ENCODE measurements around the gene ADPRS.

Gene ADPRS

GRCh38 chr1:36088577-36089392 lies at the start of gene ADPRS:
Gene ADPRS (plus strand): TSS chr1:36088892. CDS start chr1:36088905, 13 bp downstream.
- ATAC-seq (peak; percentile 91), DNase-seq (ENCODE audit: low spot score in 2 of 2) (peak; percentile 91 to 96)
- H3K4me3 Mint-ChIP-seq = peak within 1 kb of the TSS; percentile 92
- peaks cover 47% of the 10 kb centered on the region for H3K36me3 Mint-ChIP-seq
- H3K9me3 Mint-ChIP-seq = no peaks in the 10 kb centered on the region
- peaks cover 20% of the 10 kb centered on the region for H3K4me1 Mint-ChIP-seq
- H3K27ac Mint-ChIP-seq = peak within 1 kb of the TSS; percentile 96

- H3K27ac Mint-ChIP-seq = no peak overlapping the region
- ATAC-seq = no peak
- no peak overlapping the region for H3K4me3 Mint-ChIP-seq
- H3K9me3 Mint-ChIP-seq = no peaks in the 10 kb centered on the region
- H3K4me1 Mint-ChIP-seq = no peaks in the 10 kb centered on the region
- peaks cover 94% of the 10 kb centered on the region for H3K36me3 Mint-ChIP-seq
- no peak for DNase-seq (ENCODE audit: low spot score in 2 of 2)
These were observed 48.5 kb upstream of the ADPRS start for GRCh38 chr1:36040238-36040637.

GRCh38 chr1:36051821-36052220 lies 36.9 kb upstream of the ADPRS start:
- peaks cover 3% of the 10 kb centered on the region for H3K9me3 Mint-ChIP-seq
- H3K36me3 Mint-ChIP-seq = peaks cover 51% of the 10 kb centered on the region
- H3K4me3 Mint-ChIP-seq = no peak overlapping the region
- DNase-seq (ENCODE audit: low spot score in 2 of 2) (no peak), ATAC-seq (no peak)
- no peak overlapping the region for H3K27ac Mint-ChIP-seq
- H3K4me1 Mint-ChIP-seq = no peaks in the 10 kb centered on the region

- Mint-ChIP-seq H3K4me1 (no peaks in the 10 kb centered on the region), H3K4me3 (no peak overlapping the region), H3K27ac (no peak overlapping the region), H3K9me3 (no peaks in the 10 kb centered on the region), H3K36me3 (peaks cover 41% of the 10 kb centered on the region)
- DNase-seq (ENCODE audit: low spot score in 2 of 2) (no peak), ATAC-seq (no peak)
These were observed 34.7 kb upstream of the ADPRS start for GRCh38 chr1:36053978-36054377.

- Mint-ChIP-seq H3K27ac (no peak overlapping the region), H3K4me3 (no peak overlapping the region), H3K36me3 (peaks cover 45% of the 10 kb centered on the region), H3K9me3 (no peaks in the 10 kb centered on the region), H3K4me1 (no peaks in the 10 kb centered on the region)
- no peak for DNase-seq (ENCODE audit: low spot score in 2 of 2)
- no peak for ATAC-seq
These were observed 33.0 kb upstream of the ADPRS start for GRCh38 chr1:36055706-36056105.

- no peak for ATAC-seq
- H3K4me3 Mint-ChIP-seq = no peak overlapping the region
These were observed 26.4 kb upstream of the ADPRS start for GRCh38 chr1:36062315-36062714.

GRCh38 chr1:36067871-36068270 lies 20.8 kb upstream of the ADPRS start:
- Mint-ChIP-seq H3K36me3 (no peaks in the 10 kb centered on the region), H3K4me3 (no peak overlapping the region), H3K9me3 (no peaks in the 10 kb centered on the region), H3K27ac (no peak overlapping the region), H3K4me1 (no peaks in the 10 kb centered on the region)
- ATAC-seq = no peak
- no peak for DNase-seq (ENCODE audit: low spot score in 2 of 2)

More at GRCh38 chr1:36062315-36062714, 26.4 kb upstream of the ADPRS start:
- Mint-ChIP-seq H3K36me3 (peaks cover 27% of the 10 kb centered on the region), H3K9me3 (no peaks in the 10 kb centered on the region), H3K4me1 (no peaks in the 10 kb centered on the region), H3K27ac (no peak overlapping the region)
- DNase-seq (ENCODE audit: low spot score in 2 of 2) = no peak

GRCh38 chr1:36068866-36069265 lies 19.8 kb upstream of the ADPRS start:
- DNase-seq (ENCODE audit: low spot score in 2 of 2) (no peak), ATAC-seq (no peak)
- Mint-ChIP-seq H3K4me1 (no peaks in the 10 kb centered on the region), H3K36me3 (no peaks in the 10 kb centered on the region), H3K9me3 (no peaks in the 10 kb centered on the region), H3K27ac (no peak overlapping the region), H3K4me3 (no peak overlapping the region)

GRCh38 chr1:36070349-36070748 lies 18.3 kb upstream of the ADPRS start:
- Mint-ChIP-seq H3K27ac (no peak overlapping the region), H3K4me1 (no peaks in the 10 kb centered on the region), H3K4me3 (no peak overlapping the region), H3K9me3 (no peaks in the 10 kb centered on the region), H3K36me3 (no peaks in the 10 kb centered on the region)
- DNase-seq (ENCODE audit: low spot score in 2 of 2) (no peak), ATAC-seq (no peak)

- H3K9me3 Mint-ChIP-seq = no peaks in the 10 kb centered on the region
- no peaks in the 10 kb centered on the region for H3K4me1 Mint-ChIP-seq
- no peaks in the 10 kb centered on the region for H3K36me3 Mint-ChIP-seq
- DNase-seq (ENCODE audit: low spot score in 2 of 2) (no peak), ATAC-seq (no peak)
- no peak overlapping the region for H3K27ac Mint-ChIP-seq
- H3K4me3 Mint-ChIP-seq = no peak overlapping the region
These were observed 11.6 kb upstream of the ADPRS start for GRCh38 chr1:36076979-36077573.

GRCh38 chr1:36080236-36080635 lies 8.5 kb upstream of the ADPRS start:
- ATAC-seq = no peak
- Mint-ChIP-seq H3K4me1 (no peaks in the 10 kb centered on the region), H3K9me3 (no peaks in the 10 kb centered on the region), H3K27ac (no peak overlapping the region), H3K36me3 (no peaks in the 10 kb centered on the region), H3K4me3 (no peak overlapping the region)
- no peak for DNase-seq (ENCODE audit: low spot score in 2 of 2)

- no peaks in the 10 kb centered on the region for H3K36me3 Mint-ChIP-seq
- H3K9me3 Mint-ChIP-seq = no peaks in the 10 kb centered on the region
- no peak for DNase-seq (ENCODE audit: low spot score in 2 of 2)
- H3K4me1 Mint-ChIP-seq = no peaks in the 10 kb centered on the region
- no peak overlapping the region for H3K4me3 Mint-ChIP-seq
- H3K27ac Mint-ChIP-seq = no peak overlapping the region
- no peak for ATAC-seq
These were observed 7.9 kb upstream of the ADPRS start for GRCh38 chr1:36080801-36081200.

- DNase-seq (ENCODE audit: low spot score in 2 of 2) (no peak), ATAC-seq (no peak)
- no peak overlapping the region for H3K27ac Mint-ChIP-seq
- H3K9me3 Mint-ChIP-seq = no peaks in the 10 kb centered on the region
- H3K4me1 Mint-ChIP-seq = no peaks in the 10 kb centered on the region
- H3K4me3 Mint-ChIP-seq = no peak overlapping the region
- H3K36me3 Mint-ChIP-seq = no peaks in the 10 kb centered on the region
These were observed 6.7 kb upstream of the ADPRS start for GRCh38 chr1:36081926-36082485.

GRCh38 chr1:36083219-36083618 lies 5.5 kb upstream of the ADPRS start:
- H3K27ac Mint-ChIP-seq = no peak overlapping the region
- DNase-seq (ENCODE audit: low spot score in 2 of 2) (no peak), ATAC-seq (no peak)
- no peaks in the 10 kb centered on the region for H3K36me3 Mint-ChIP-seq
- H3K4me1 Mint-ChIP-seq = no peaks in the 10 kb centered on the region
- no peak overlapping the region for H3K4me3 Mint-ChIP-seq
- no peaks in the 10 kb centered on the region for H3K9me3 Mint-ChIP-seq

GRCh38 chr1:36083635-36084496 lies 4.8 kb upstream of the ADPRS start, which contains the start of gene TEKT2:
Gene TEKT2 (plus strand): TSS chr1:36084094. CDS start chr1:36084922, 828 bp downstream.
- ATAC-seq = no peak
- Mint-ChIP-seq H3K4me3 (no peak within 1 kb of the TSS), H3K27ac (no peak within 1 kb of the TSS), H3K9me3 (no peaks in the 10 kb centered on the region), H3K4me1 (no peaks in the 10 kb centered on the region), H3K36me3 (no peaks in the 10 kb centered on the region)
- DNase-seq (ENCODE audit: low spot score in 2 of 2) = no peak

Data from stimulated activated effector memory CD8-positive, alpha-beta T cell treated with anti-CD3 and anti-CD28 coated beads, Interleukin-12 subunit alpha, Interleukin-12 subunit beta, amount 100 ng/mL, for 72 hours (primary cell).